GM19240 (cell line): ENCODE data around the gene MAPKAP1.

Experiments used
- DNase-seq: peaks from one replicate; pipeline ENCODE4 v3.0.0; 2011; ENCODE audit warnings: low spot score; ENCODE audit not compliant: insufficient read length

The MAPKAP1 gene

DNA sequence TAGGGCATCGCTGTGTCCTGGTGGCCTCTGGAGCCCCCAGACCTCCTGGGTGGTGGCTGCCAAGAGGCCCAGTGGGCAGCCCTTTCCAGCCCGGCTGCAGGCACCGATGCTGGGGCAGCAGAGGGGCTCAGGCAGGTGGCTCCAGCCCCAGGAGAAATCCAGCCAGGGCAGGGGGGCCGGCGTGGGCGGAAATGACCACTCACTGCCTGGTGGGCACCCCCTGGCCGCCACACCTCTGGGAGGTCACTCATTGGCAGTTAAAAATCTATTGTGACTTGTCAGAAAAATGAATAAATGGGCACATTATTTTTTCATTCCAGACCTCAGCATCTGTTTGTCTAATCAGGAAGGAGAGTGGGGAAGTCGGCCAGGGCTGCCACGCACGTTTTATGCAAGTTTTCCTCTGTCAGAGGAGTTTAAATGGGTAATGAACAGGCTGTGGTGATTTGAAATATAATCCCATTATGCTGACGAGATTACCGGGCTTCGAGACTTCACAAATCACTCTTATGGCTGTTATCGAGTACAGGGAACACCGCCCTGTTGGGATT is 273.5 kb downstream of the MAPKAP1 start:
- DNase-seq: no peak

DNA sequence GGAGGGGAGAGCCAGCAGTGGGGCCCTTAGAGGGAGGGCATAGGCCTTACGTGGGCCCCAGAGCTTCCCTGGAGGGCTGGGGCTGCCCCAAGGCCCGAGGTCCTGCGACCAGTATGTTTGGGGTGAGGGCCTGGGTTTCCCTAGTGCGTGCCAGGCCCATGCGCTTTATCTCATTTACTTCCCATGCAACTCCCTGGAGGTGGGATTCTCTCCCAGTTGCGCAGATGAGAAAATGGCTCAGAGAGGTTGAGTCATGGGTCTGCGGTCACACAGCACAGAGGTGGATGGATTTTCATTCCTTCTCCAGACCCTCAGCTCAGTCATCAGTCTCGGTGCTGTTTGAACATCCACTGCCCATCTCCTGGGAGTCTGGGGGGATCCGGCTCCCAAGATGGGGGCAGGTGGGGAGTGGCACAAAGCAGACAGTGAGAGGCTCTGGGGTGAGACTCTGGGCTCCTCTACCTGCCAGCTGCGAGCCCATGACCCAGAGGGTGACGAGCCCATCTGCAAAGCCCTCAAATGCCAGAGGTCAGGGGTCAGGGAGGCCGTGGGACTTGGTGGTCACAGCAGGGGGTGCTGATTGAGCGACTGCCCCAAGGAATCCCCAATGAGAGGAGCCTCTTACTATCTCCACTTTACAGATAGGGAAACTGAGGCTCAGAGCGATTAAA is 274.2 kb downstream of the MAPKAP1 start:
- DNase-seq: no peak

DNA sequence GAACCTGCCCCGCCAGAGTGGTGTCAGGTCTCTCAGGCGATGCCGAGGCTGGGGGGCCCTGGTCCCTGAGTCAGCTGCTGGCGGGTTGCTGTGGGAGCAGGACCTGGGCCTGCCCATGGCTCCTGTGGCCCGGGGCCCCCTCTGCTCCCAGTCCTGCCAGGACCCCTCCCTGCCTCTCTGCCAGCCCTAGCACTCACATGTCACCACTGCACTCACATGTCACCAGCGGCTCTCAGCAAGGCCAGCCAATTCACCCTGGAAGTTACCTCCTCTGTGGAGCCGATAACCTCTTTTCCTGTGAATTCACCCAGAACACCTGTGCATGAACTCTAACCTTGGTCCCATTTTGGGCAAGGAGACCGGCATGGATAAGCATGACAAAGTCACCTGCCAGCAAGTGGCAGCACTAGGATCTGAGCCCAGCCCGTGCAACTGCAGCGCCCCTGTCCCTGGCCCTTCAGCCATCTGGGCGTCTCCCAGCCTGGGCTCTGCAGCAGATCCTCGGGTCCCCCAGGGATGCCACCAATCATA is 275.2 kb downstream of the MAPKAP1 start:
- DNase-seq: no peak

DNA sequence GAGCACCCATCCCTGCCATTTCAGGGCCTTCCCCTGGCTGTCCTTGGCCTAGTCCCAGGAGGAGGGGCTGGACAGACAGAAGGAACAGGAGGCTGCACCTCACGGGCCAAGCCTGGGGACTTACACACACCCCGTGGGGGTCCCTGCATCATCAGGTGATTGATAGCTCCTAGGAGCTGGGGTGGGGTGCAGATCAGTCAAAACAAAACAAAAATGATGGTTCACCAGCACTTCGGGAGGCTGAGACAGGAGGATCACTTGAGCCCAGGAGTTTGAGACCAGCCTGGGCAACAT is 276.0 kb downstream of the MAPKAP1 start:
- DNase-seq: no peak

DNA sequence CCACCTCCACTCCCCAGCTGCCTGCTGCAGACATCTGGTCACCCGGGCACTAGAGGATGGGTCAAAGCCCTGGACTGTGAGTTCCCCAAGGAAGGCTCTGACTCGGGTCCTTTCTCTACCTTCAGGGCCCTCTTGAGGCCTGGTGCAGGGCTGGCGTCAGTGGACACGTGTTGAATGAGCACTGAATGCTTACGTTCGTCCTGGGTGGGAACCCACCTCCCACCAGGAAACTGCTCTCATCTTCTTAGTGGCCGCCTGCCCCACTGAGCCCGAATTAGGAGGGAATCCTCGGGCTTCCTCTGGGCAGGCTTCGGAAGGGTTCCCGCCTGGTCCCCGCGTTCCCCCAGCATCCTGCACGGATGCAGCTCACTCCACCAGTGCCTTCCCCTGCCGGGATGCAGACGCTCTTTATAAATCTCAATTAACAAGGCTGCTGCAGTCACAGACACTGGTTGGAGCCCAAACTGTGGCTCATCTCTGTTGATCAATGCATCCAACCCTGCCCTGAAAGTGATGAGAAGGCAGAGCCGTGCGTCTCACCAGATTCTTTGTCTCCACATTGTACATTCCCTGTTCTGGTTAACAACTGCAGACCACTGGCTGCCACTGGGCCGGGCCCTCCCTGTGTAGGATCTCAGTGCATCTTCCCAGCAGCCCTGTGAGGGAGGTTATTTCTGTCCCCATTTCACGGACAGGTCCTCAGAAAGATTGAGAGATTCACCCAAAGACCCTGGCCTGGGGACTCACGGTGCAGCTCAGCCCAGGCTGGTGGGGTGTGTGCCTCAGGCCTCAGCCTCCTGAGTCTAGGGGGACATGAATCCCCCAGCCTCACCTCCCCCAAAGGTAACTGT is 276.6 kb downstream of the MAPKAP1 start:
- no peak for DNase-seq

DNA sequence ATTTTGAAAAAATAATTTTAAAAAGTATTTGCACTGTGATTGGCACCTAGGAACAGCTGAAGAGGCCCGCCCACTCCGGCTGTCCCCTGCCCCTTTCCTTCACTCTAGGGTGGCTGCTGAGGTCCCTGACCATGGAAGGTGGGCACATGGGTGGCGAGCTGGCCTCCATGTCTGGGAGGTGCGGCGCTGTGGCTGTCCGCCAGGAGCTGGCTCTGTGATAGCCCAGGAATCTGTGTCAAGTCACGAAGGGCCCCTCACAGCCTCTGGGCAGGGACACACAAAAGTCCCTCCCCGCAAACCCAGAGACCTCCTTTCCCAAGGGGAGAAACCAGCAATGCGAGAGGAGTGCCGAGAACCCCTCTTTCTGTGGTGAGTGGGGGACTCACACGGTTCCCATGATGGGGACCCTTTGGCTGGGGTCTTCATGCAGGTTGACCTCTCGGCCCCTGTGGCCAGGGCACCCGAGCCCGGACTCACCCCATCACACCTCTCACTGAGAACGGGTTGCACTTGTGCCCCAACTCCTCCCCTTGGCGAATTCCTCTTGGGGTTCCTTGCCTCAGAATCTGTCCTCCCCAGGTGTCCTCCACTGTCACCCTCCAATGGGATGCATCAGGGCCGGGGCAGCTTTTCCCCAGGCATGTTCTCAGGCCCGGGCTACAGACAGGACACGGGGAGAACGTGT is 277.4 kb downstream of the MAPKAP1 start:
- no peak for DNase-seq

DNA sequence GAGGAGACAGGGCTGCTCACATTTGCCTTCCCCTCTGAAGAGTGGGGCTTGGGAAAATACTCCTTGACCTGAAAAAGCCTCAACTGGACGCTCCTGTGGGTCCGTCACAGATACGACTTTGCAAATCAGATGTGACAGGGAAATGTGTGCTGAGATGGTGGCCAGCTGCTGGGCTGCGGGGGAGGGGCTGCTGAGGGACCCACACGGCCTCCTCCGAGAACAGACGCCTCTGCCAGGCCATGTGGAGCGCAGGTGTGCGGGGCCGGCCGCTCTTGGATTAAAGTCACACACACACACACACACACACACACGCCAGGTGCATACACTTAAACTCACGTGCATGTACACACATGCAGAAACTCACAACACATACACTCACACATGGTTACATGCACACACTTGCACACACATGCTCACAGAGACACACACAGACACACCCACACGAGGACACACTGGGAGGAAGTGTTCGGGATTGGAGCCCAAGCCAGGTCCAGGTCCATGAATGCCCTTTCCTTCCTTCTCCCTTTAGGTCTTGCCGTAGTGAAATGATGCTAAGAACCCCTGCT is 278.0 kb downstream of the MAPKAP1 start:
- no peak for DNase-seq

DNA sequence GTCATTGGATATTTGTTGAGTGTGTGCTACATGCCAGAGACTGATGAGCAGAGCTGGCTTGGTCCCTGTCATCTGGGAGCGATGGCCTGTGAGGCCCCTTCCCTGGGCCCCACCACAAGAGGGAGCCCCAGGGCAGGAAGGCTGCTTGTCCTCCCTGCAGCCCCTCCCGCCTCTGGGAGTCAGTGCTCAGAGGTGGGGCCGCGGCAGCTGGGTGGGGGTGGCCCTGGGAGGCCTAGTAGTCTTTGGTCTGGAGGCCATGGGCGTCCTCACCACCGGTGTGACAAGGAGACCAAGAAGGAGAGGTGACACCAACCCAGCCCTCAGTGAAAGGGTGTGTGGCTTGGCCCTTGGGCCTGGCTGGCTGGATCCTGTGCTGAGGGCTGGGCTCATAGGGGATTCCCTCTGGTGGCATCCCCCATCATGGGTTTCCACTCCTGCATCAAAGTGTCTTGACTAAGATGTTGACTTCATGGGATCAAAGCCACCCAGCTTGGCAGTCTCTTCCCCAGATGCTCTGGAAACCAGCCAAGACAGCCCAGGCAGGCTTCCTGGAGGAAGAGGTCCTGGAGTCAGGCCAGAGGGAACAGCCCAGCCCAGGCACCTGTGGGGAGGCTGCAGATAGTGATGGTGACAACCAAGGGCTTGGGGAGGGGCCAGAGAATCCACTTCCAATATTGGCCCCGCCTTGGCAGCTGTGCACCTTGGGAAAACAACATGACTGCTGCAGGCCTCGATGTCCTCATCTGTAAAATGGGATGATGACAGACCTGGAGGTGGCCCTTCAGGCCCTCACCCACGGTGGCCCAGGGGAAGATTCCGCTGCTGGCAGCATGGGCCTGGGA is 278.7 kb downstream of the MAPKAP1 start:
- peak; percentile 29 for DNase-seq

DNA sequence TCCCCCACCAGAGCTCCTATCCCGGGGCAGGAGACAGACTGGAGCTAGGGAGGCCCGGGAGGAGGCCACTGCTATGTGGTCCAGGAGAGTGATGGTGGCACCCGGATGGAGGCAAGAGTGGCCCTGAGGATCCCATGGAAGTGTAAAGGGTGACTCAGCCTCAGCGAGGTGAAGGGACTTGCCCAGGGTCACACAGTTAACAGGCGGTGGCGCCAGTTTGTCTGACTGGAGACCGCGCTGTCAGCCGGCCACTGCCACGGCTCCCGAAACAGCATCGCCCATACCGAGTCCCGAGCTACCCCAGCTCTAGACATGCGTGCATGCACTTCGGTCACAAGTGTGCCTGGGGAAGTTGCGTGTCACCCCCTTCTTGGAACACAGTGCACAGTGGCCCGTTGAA is 279.5 kb downstream of the MAPKAP1 start:
- no peak for DNase-seq

DNA sequence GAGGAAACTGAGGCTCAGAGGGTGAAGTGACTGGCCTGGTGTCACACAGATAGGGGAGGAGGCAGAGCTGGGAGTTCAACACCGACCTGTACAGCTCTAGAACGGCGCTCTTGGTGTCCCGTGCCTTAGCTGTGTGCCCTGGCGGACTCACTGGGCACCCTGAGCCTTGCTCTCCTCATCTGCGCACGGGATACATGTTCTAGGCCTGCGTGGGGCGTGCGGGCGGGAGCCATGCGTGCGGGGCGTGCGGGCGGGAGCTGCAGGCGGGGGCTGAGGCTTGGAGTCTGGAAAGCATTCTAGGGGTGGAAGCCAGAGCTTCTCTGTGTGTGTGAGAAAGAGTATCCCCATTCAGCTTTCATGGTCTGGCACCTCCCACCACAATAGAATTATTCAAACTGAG is 280.1 kb downstream of the MAPKAP1 start:
- no peak for DNase-seq

DNA sequence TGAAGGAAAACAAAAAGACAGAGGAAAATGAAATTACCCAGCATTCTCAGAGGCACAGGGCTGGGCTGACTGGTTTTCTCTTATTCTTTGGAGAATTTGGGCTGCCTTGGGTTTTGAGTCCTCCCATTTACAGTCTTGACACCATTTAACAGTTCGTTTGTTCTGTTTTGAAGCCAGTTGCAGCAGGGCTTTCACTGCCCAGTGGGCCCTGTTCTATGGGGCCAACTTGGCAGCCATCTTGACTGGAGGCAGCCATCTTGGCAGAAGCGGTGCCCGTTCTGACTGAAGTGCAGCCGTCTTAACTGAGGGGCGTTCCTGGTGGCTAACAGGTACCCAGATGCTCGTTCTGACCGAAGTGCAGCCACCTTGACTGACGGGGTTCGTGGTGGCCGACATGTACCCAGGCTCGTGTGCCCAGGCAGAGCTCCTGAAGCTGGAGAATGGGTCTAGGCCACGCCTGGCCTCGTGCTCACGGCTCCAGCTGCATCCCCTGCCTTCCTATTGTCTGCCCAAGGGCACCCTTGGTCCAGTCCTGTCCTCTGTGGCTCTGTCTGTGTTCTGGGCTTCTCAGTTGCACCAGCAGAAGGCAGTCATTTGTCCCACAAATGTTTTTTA is 281.0 kb downstream of the MAPKAP1 start:
- DNase-seq: no peak

DNA sequence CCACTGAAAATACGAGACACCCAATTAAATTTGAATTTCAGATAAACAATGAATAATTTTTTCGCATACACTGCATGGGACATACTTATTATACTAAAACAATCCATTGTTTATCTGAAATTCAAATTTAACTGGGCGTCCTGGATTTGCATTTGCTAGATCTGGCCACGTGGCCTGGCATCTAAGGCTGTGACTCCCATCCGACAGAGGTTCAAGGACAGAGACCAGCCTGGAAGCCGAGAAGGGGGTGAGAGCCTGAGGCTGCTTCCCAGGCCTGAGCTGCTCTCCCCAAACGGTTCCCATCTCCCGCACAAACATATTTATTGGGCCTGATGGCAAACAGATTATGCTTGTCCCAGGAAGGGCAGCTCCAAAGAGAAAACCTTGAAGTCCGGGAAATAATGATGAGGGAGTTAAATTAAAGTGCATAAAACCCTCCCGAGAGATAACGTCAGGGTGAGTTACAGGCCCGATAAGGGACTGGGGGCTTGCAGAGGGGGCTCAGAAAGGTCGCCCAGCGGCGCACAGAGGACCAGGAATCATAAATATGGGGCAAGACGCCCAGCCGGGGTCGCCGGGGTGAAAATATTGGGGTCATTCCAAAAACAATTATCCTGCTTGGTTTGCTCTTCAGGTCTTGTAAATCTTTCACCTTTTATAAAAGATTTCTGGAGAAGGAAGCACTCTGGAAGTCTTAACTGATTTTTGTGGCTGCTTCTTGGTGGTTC is 281.7 kb downstream of the MAPKAP1 start:
- no peak for DNase-seq

DNA sequence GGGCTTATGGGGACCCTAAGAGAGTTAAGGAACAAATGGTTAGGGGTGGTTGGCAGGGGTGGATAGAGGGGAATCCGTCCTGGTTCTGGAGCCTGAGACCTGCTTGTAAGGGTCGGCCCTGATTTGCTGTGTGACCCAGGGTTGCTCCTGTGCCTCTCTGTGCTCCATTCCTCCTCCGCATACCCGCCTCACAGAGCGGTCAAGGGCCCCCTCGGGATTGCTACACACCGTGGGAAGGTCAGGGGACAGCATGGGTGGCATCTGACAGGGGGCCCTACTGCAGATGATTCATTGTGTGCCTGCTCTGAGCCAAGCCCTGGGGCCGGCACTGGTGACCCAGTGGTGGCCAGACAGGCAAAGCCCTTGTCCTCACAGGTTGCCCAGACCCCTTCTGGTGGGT is 283.0 kb downstream of the MAPKAP1 start:
- DNase-seq: no peak

DNA sequence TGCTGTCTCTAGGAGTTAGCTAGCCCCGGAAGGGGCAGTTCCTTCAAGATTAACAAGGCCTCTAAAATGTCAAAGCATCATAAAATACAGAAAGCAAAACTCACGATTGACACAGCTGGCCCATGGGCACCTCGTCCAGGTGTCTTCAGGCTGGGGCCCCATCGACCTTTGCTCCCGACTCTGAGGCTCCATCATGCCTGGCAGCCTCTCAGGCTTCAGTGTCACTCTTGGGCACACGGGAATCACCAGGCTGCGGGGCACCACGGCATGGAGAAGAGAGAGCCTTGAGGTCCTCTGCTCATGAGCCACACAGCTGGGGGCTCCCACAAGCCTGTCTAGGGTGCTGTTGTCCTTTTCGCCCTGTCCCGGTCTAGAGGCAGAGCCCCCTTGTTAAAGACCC is 284.2 kb downstream of the MAPKAP1 start:
- DNase-seq: no peak

DNA sequence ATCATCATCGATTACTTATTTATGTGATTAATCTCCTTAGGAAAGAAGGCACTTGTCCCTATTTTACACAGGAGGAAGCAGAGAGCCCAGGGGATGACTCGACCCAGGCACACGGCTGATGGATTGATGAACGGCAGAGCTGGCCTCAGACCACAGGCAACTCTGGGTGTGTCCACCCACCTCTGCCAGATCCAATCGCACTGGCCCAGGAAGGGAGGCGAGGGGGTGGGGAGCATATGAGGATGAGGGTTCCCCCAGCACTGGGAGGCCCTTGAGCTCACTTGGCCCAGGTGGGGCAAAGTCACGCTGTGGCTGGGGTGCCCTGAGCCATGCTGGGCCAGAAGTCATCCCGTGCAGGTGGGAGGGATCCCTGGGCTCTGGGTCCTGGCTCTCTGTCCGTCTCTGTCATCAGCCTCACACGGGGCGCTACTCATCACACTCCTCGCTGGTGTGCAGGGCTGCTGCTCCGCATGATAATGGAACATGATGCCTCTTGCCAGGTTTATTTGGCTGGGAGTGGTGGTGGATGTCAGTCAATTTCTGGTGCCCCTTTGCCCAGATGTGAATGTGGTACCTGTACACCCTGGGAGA is 285.3 kb downstream of the MAPKAP1 start:
- DNase-seq: no peak

DNA sequence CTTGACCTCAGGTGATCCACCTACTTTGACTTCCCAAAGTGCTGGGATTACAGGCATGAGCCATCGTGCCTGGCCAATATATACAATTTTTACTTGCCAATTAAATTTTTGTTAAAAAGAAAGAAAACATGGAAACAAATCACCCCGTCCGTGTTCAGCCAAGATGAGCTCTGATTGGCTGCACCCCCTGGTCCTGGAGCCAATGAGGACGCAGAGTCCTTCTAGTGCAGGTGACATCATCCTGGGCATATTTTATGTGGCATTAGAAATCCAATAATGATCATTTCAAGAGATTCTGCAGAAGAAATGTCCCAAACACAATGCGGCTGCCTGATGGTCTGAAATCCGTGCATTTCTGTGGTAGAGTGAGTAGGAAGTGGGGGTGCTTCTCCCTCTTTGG is 285.8 kb downstream of the MAPKAP1 start:
- DNase-seq: no peak

DNA sequence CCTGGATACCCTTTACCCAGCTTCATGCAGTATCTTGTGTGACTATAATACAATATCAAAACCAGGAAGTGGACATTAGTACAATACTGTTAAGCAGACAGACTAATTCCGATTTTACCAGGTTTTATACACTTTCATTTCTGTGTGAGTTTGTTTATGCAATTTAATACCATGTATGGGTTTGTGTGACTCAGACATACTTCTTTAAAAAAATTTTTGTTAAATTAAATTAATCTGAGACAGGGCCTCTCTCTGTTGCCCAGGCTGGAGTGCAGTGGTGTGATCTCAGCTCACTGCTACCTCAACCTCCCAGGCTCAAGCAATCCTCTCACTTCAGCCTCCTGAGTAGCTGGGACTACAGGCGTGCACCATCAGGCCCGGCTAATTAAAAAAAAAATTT is 288.6 kb downstream of the MAPKAP1 start:
- DNase-seq: no peak

DNA sequence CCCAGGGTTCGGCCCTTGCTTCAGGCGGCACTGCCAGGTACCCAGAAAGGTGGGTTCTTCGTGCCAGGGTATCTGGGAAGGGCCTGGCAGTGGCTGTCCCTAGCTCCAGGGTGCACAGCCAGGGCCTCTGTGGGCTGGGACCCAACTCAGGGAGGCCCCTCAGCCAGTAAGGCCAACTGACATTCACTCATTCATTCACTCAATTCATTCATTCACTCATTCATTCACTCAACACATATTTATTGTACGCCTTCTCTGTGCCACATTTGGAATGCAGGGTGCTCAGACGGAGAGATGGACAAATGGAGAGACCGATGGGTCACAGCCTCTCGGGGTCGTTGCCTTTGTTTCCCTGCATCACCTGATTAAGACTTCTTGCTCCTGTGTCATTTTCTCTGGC is 290.5 kb downstream of the MAPKAP1 start:
- DNase-seq: no peak
